ENCODE results near the gene ZNF606.

The ZNF606 gene

DNA sequence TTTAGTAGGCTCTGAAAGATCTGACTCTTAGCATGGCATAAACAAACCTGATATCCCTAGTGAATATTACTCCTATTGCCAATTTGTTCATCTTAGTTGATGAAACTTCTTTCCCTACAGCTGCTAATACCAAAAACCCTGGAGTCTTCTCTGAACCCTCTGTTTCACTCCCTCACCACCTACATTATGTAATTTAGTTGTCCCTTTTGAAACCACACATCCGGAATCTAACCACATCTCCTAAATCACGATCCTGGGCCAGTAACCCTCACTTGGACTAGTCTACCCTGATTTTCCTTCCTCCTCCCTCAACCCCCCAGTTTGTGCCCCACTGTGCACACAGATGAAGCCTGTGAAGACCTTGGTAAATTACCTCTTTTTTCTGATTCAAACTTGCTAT lies 56.3 kb downstream of the ZNF606 start:
- TF ChIP-seq, protein P1, sequence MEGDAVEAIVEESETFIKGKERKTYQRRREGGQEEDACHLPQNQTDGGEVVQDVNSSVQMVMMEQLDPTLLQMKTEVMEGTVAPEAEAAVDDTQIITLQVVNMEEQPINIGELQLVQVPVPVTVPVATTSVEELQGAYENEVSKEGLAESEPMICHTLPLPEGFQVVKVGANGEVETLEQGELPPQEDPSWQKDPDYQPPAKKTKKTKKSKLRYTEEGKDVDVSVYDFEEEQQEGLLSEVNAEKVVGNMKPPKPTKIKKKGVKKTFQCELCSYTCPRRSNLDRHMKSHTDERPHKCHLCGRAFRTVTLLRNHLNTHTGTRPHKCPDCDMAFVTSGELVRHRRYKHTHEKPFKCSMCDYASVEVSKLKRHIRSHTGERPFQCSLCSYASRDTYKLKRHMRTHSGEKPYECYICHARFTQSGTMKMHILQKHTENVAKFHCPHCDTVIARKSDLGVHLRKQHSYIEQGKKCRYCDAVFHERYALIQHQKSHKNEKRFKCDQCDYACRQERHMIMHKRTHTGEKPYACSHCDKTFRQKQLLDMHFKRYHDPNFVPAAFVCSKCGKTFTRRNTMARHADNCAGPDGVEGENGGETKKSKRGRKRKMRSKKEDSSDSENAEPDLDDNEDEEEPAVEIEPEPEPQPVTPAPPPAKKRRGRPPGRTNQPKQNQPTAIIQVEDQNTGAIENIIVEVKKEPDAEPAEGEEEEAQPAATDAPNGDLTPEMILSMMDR (IDR thresholded peaks at IDR 0.05) = no peak

DNA sequence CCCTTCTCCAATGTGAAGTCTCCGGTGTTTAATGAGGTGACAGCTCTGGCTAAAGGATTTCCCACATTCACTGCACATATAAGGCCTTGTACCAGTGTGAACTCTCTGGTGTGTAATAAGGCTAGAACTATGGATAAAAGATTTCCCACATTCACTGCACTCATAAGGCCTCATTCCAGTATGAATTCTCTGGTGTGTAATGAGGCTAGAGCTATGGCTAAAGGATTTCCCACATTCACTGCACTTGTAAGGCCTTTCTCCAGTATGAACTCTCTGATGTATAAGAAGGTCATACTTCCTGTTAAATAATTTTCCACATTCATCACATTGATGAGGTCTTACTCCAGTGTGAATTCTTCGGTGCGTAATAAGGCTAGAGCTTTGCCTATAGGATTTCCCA lies 61.0 kb downstream of the ZNF606 start:
- TF ChIP-seq, protein P1 (IDR thresholded peaks at IDR 0.05) = no peak

DNA sequence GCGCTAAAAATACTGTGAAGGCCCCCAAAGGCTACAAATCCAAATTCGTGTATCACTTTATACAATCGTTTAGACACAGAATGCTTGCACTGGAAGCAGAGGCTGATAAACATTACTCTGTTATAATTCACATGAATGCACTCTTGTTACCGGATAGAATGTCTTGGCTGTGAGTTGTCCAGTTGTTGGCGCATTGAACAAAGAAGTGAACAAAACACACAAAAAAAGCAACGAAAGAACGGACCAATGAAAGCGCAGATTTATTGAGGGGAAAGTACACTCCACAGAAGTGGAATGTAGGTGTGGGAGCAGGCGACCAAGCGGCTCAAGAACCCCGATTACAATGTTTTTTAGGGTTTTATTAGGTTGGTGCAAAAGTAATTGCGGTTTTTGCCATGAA lies 66.9 kb downstream of the ZNF606 start:
- TF ChIP-seq, protein P1 (IDR thresholded peaks at IDR 0.05) = no peak

DNA sequence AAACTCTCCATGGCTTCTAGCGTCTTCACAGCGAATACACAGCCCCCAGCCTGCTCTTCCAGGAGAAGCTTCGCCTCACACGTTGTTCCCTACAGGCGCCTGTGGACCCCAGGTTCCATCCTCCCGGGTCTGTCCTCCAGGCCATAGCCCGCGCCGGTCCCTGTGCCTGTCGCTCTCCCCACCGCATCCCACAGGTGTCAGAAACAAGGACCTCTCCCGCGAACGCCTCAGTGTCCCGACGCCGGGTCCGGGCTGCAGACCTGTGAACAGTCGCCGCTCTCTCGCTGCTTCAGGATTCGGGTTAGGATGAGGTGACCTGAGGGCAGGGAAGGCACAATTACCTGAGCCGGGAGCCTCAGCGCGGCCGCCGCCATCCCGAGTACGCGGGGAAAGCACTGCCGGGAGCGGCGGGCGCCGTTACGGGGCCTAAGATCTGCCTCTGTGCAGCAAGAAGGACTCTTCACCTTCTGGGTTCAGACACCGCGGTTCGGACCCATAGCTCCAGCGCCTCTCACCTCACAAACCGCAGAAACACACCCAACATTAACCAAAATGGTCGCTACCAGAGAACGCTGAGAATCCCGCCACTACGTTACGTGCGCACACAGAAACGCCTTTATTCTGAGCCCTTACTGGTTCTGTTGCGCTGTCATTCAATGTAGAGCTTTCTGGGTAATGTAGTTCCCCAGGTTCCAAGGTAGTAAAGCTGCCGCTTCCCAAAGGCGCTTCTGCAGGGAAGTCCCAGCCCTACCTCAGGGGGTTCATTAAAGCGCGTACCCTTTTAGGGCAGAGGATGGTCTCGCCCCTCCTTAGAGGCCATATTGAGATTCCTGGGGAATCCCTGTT lies 67.6 kb downstream of the ZNF606 start, which contains the start of gene ZNF418:
Gene ZNF418, minus strand, starts transcription at position 583 of the 846 bp plus-strand sequence. CDS start 1,580 bp downstream, outside the sequence.
- TF ChIP-seq, protein P1 (IDR thresholded peaks at IDR 0.05) = no peak

DNA sequence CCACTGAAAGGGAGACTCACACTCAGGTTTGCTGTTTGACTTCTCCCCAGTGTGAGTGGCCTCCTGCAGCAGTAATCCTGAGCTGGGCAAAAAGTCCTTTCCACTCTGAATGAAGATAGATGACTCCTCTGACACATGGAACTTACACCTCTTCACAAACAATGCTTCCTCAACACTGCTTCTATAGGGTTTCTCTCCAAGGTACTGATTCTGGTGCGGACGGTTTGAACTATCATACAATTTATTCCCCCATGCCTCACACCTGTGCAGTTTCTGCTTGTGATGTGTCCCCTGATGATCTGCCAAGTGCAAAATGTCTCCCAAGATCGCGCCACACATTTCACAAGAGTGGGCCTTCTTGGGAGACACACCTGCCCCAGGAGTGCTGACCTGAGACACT lies 75.0 kb downstream of the ZNF606 start:
- TF ChIP-seq, protein P1 (IDR thresholded peaks at IDR 0.05) = no peak
